PFSK-1 (cell line): Measurements from ENCODE around the gene CFAP74.

Experiments
- FOXP2 ChIP-seq: optimal IDR thresholded peaks from 2 replicates; pipeline ENCODE3; 2011; ENCODE audit warnings: borderline replicate concordance, control low read depth, inconsistent platforms; ENCODE audit not compliant: insufficient read depth; ENCODE audit errors: extremely low read length, extremely low read depth
- POLR2AphosphoS5 ChIP-seq: IDR thresholded peaks from 2 replicates; pipeline ENCODE4 v1.6.1; 2012; ENCODE audit warnings: low read depth, mild to moderate bottlenecking, control low read depth, low read length, moderate library complexity
- REST ChIP-seq, 2 experiments: IDR thresholded peaks; 2 replicates each; pipeline versions ENCODE4 v1.6.1 to v1.8.0; 2011 to 2012; ENCODE audit warnings: low read depth in 2 of 2, low read length in 2 of 2, control low read depth in 1 of 2, inconsistent platforms in 1 of 2, mild to moderate bottlenecking in 1 of 2, moderate library complexity in 1 of 2; ENCODE audit not compliant: insufficient read depth in 1 of 2
- SIN3A ChIP-seq: IDR thresholded peaks from 2 replicates; pipeline ENCODE4 v1.6.1; 2012; ENCODE audit warnings: mild to moderate bottlenecking, low read length, moderate library complexity, borderline replicate concordance; ENCODE audit not compliant: insufficient read depth
- TAF1 ChIP-seq: IDR thresholded peaks from 2 replicates; pipeline ENCODE4 v1.6.1; 2012; ENCODE audit warnings: low read length, control low read depth, borderline replicate concordance; ENCODE audit not compliant: insufficient read depth

DNA sequence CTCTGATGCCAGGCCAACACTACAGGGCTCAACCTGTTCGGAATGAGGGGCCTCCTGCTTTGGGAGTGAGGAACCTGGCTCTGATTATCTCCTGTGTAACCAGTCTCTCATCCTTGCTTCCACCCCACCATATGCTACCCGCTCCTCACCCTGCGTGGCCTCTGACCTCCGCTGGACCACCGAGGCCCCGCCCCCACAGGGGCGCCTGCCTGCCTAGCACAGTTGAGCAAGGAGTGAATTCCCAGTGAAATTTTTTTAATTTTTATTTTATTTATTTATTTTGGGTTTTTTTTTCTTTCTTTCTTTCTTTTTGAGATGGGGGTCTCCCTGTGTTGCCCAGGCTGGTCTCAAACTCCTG is 110.8 kb downstream of the CFAP74 start:
- TF ChIP-seq SIN3A = no peak
- no peak for TF ChIP-seq POLR2AphosphoS5
- TF ChIP-seq TAF1 = no peak
- no peak for TF ChIP-seq REST (IDR thresholded peaks at IDR 0.05; ENCODE audit: insufficient read depth in 1 of 2, low read depth in 2 of 2, low read length in 2 of 2)
- no peak for TF ChIP-seq FOXP2
